A673 (cell line): ENCODE data around the gene ALG9. TPM values are rescaled to one million over a fixed set of nuclear protein-coding genes. Genes with fewer than 3 reads are reported as not detected.

ENCODE experiments used
- BruUV-seq: library from RNA; stranded (reverse); fragments of 400-500 nt; replicated peaks from 2 replicates; lab custom pipeline; 2021; lab: Mats Ljungman, UMichigan
- CTCF ChIA-PET: fragments of 300-600 bp; sonication (Branson Sonifier 250); formaldehyde crosslinking; loops from one replicate; lab custom pipeline; 2022; ENCODE audit warnings: antibody characterized with exemption; lab: Charles Lee
- POLR2A ChIA-PET: fragments of 300-600 bp; sonication (Branson Sonifier 250); formaldehyde crosslinking; loops from one replicate; lab custom pipeline; 2022; ENCODE audit warnings: antibody characterized with exemption; ENCODE audit not compliant: low non-redundant PET; lab: Charles Lee
- DNase-seq: peaks from one replicate; pipeline ENCODE4 v3.0.0-alpha.2; 2015; ENCODE audit warnings: low spot score
- H3K27ac ChIP-seq: fragments of 200-600 bp; sonication (generic); 2 replicates; pipeline ENCODE4 v1.5.1; 2016; ENCODE audit warnings: mixed run types, low read depth, mild to moderate bottlenecking, mixed read lengths, antibody characterized with exemption, low read length; ENCODE audit not compliant: poor library complexity, severe bottlenecking
- H3K27me3 ChIP-seq: fragments of 200-600 bp; sonication (generic); replicated peaks from 2 replicates; pipeline ENCODE4 v1.6.1; 2017; ENCODE audit warnings: mixed run types, low read depth, mild to moderate bottlenecking, mixed read lengths, antibody characterized with exemption, low read length; ENCODE audit not compliant: insufficient read depth, poor library complexity
- H3K36me3 ChIP-seq: fragments of 200-600 bp; sonication (generic); 2 replicates; pipeline ENCODE4 v1.6.1; 2016; ENCODE audit warnings: mixed run types, mild to moderate bottlenecking, mixed read lengths, antibody characterized with exemption, low read length; ENCODE audit not compliant: insufficient read depth, poor library complexity, severe bottlenecking
- H3K4me1 ChIP-seq: fragments of 200-600 bp; sonication (generic); 2 replicates; pipeline ENCODE4 v1.6.1; 2017; ENCODE audit warnings: mixed run types, mild to moderate bottlenecking, mixed read lengths, antibody characterized with exemption, low read length; ENCODE audit not compliant: insufficient read depth, poor library complexity, severe bottlenecking
- H3K4me3 ChIP-seq: fragments of 200-600 bp; sonication (generic); 2 replicates; pipeline ENCODE4 v1.5.1; 2016; ENCODE audit warnings: low read depth, mixed run types, mild to moderate bottlenecking, mixed read lengths, low read length; ENCODE audit not compliant: poor library complexity, severe bottlenecking
- H3K9me3 ChIP-seq: fragments of 200-600 bp; sonication (generic); 2 replicates; pipeline ENCODE4 v1.6.1; 2016; ENCODE audit warnings: mixed run types, low read depth, mild to moderate bottlenecking, mixed read lengths, antibody characterized with exemption, low read length; ENCODE audit not compliant: poor library complexity, severe bottlenecking
- CTCF ChIP-seq: fragments of 300-800, 200-600 bp; sonication (generic); conservative IDR thresholded peaks from 2 replicates; pipeline ENCODE4 v1.5.1; 2017; ENCODE audit warnings: low read depth, mild to moderate bottlenecking, antibody characterized with exemption, low read length, moderate library complexity, mixed read lengths
- EZH2 ChIP-seq: fragments of 200-600 bp; sonication (generic); IDR thresholded peaks from 2 replicates; pipeline ENCODE4 v1.6.1; 2017; ENCODE audit warnings: borderline replicate concordance, low read depth, mild to moderate bottlenecking, mixed read lengths, antibody characterized with exemption, low read length; ENCODE audit not compliant: poor library complexity, severe bottlenecking
- intact Hi-C: fragments of 100-400 bp; cut with micrococcal nuclease; formaldehyde crosslinking; loops from one replicate; pipeline ENCODE4 v1.10.0; 2022; ENCODE audit not compliant: unreplicated experiment
- total RNA-seq: library from RNA; stranded (reverse); gene quantifications from 2 replicates; pipeline ENCODE4 v1.2.3, GENCODE V29; 2021

The ALG9 gene
- total RNA-seq, 1 experiment from 2014 or later: 61.0 TPM

GRCh38 chr11:111878385-111878848, 7.0 kb upstream of the ALG9 start:
- no peaks in the 10 kb centered on the region for H3K27me3 ChIP-seq
- H3K27ac ChIP-seq: peak overlapping the region; percentile 96
- CTCF ChIA-PET: interaction anchor here (0.9 kb wide), 1 partner anchor 402 kb away, joined by 3 read pairs; no protein-coding TSS in a partner anchor
- TSS peak; percentile 76 for BruUV-seq
- H3K36me3 ChIP-seq: no peaks in the 10 kb centered on the region
- POLR2A ChIA-PET: no interaction called here
- no peaks in the 10 kb centered on the region for H3K9me3 ChIP-seq
- H3K4me3 ChIP-seq: peak overlapping the region; percentile 65
- no peak for DNase-seq
- intact Hi-C loops: loop anchor here (5.0 to 10.0 kb wide), 5 partner anchors 99 to 406 kb away; partner anchors contain the start of genes BCO2, DLAT, NKAPD1 and PIH1D2
- TF ChIP-seq CTCF: no peak
- TF ChIP-seq EZH2: no peak
- peaks cover 4% of the 10 kb centered on the region for H3K4me1 ChIP-seq

GRCh38 chr11:111871693-111872161, 346 bp upstream of the ALG9 start:
- Histone ChIP-seq H3K4me3 (peak overlapping the region; percentile 78), H3K27me3 (no peaks in the 10 kb centered on the region), H3K4me1 (peaks cover 7% of the 10 kb centered on the region), H3K9me3 (no peaks in the 10 kb centered on the region), H3K27ac (peak overlapping the region; percentile 78), H3K36me3 (peaks cover 19% of the 10 kb centered on the region)
- no TSS peak for BruUV-seq
- intact Hi-C loops: loop anchor here (10.0 kb wide), 3 partner anchors 153 to 413 kb away; partner anchors contain the start of genes BCO2 and DLAT
- POLR2A ChIA-PET: interaction anchor here (0.6 kb wide), 1 partner anchor 245 kb away, joined by 4 read pairs; no protein-coding TSS in a partner anchor
- no peak for DNase-seq
- TF ChIP-seq EZH2 (no peak), CTCF (no peak)
- CTCF ChIA-PET: interaction anchor here (0.5 to 0.6 kb wide), 3 partner anchors 19 to 119 kb away, joined by 3 to 7 read pairs (median 4); partner anchors contain the start of gene DIXDC1

- DNase-seq: no peak
- Histone ChIP-seq H3K36me3 (peaks cover 26% of the 10 kb centered on the region), H3K4me3 (peak overlapping the region; percentile 78), H3K4me1 (peaks cover 7% of the 10 kb centered on the region), H3K27me3 (no peaks in the 10 kb centered on the region), H3K27ac (peak overlapping the region; percentile 78), H3K9me3 (no peaks in the 10 kb centered on the region)
- TF ChIP-seq EZH2 (no peak), CTCF (no peak)
- ChIA-PET POLR2A (no interaction called here), CTCF (interaction anchor here (0.5 kb wide), 2 partner anchors 62 to 92 kb away, joined by 6 to 7 read pairs; no protein-coding TSS in a partner anchor)
- BruUV-seq: TSS peak; percentile 22
- intact Hi-C loops: loop anchor here (10.0 kb wide), 3 partner anchors 154 to 414 kb away; partner anchors contain the start of genes BCO2 and DLAT
Observed at GRCh38 chr11:111870522-111870885, 877 bp downstream of the ALG9 start.
